B cell (primary cell): ENCODE data around the gene MARVELD1. TPM values are rescaled to one million over a fixed set of nuclear protein-coding genes. Genes with fewer than 3 reads are reported as not detected.
A peak's percentile ranks its signal among the peaks of the same experiment; 100 is the strongest.

Experiments used
- ATAC-seq: fragments of 200-7000 bp; cut with Tn5 transposase; one replicate; pipeline ENCODE4 v1.10.0; 2021; ENCODE audit warnings: low read depth, mild to moderate bottlenecking, moderate number of reproducible peaks, moderate library complexity
- CTCF ChIA-PET: fragments of 350-600 bp; sonication (Branson Sonifier 250); formaldehyde crosslinking; loops from one replicate; lab custom pipeline; 2021; ENCODE audit warnings: antibody characterized with exemption, inconsistent platforms; lab: Charles Lee
- POLR2A ChIA-PET: fragments of 350-600 bp; sonication (Branson Sonifier 250); formaldehyde crosslinking; loops from one replicate; lab custom pipeline; 2021; ENCODE audit warnings: antibody characterized with exemption; lab: Charles Lee
- DNase-seq: peaks from one replicate; pipeline ENCODE4 v3.0.0; 2013
- H2AFZ ChIP-seq: 2 replicates; pipeline ENCODE4 v1.6.1; 2012; ENCODE audit warnings: mild to moderate bottlenecking, low read depth, low read length; ENCODE audit not compliant: insufficient read depth, poor library complexity, severe bottlenecking
- H3K27ac ChIP-seq, 2 donors: 1 replicate in 1 of 2; 2 replicates in 1 of 2; pipeline ENCODE4 v1.5.1; 2012 to 2013; ENCODE audit warnings: low read length in 2 of 2, mild to moderate bottlenecking in 2 of 2, moderate library complexity in 1 of 2
- H3K27me3 ChIP-seq, 4 experiments: fragments of 200-600 bp in 1 of 4; sonication (generic) in 1 of 4; replicated peaks in 1 of 4; 1 replicate in 2 of 4; 2 replicates in 2 of 4; pipeline versions ENCODE4 v1.6.1 to v1.7.0; 2013 to 2016; ENCODE audit warnings: low read length in 3 of 4, mild to moderate bottlenecking in 2 of 4, mixed read lengths in 1 of 4, moderate library complexity in 1 of 4; ENCODE audit not compliant: insufficient read depth in 4 of 4, control insufficient read depth in 3 of 4; ENCODE audit errors: control extremely low read depth in 1 of 4
- H3K36me3 ChIP-seq, 2 experiments: replicated peaks in 1 of 2; 1 replicate in 1 of 2; 2 replicates in 1 of 2; pipeline versions ENCODE4 v1.6.1 to v1.7.1; 2013; ENCODE audit warnings: low read length in 1 of 2; ENCODE audit not compliant: insufficient read depth in 2 of 2, control insufficient read depth in 1 of 2; ENCODE audit errors: control extremely low read depth in 1 of 2, extremely low read depth in 1 of 2
- H3K4me1 ChIP-seq, 2 donors: fragments of 200-600 bp in 1 of 2; sonication (generic) in 1 of 2; 1 replicate in 1 of 2; 2 replicates in 1 of 2; pipeline versions ENCODE4 v1.5.1 to v1.6.1; 2013 to 2017; ENCODE audit warnings: low read length in 2 of 2; ENCODE audit not compliant: control insufficient read depth in 2 of 2, insufficient read depth in 2 of 2
- H3K4me2 ChIP-seq: replicated peaks from 2 replicates; pipeline ENCODE3; 2012; ENCODE audit warnings: mild to moderate bottlenecking, low read depth, low read length; ENCODE audit not compliant: poor library complexity, severe bottlenecking
- H3K4me3 ChIP-seq, 5 experiments: fragments of 200-600 bp in 1 of 5; sonication (generic) in 1 of 5; 1 replicate in 3 of 5; 2 replicates in 2 of 5; pipeline versions ENCODE4 v1.5.1 to v1.7.0; 2011 to 2016; ENCODE audit warnings: low read length in 4 of 5, mild to moderate bottlenecking in 4 of 5, low read depth in 2 of 5, control low read depth in 1 of 5, moderate library complexity in 1 of 5; ENCODE audit not compliant: insufficient read depth in 1 of 5; ENCODE audit errors: control extremely low read depth in 1 of 5, extremely low read depth in 1 of 5
- H3K79me2 ChIP-seq: fragments of 200-600 bp; sonication (generic); one replicate; pipeline ENCODE4 v1.6.0; 2016; ENCODE audit warnings: low read length; ENCODE audit not compliant: control insufficient read depth, insufficient read depth
- H3K9ac ChIP-seq: fragments of 200-600 bp; sonication (generic); 2 replicates; pipeline ENCODE4 v1.6.1; 2017; ENCODE audit warnings: mild to moderate bottlenecking, low read length, moderate library complexity
- H3K9me3 ChIP-seq, 3 donors: one replicate each; pipeline versions ENCODE4 v1.6.1 to v1.7.1; 2013; ENCODE audit warnings: low read length in 2 of 3; ENCODE audit not compliant: control insufficient read depth in 2 of 3, insufficient read depth in 1 of 3; ENCODE audit errors: control extremely low read depth in 1 of 3
- H4K20me1 ChIP-seq: 2 replicates; pipeline ENCODE4 v1.6.0; 2012; ENCODE audit warnings: mild to moderate bottlenecking, low read length; ENCODE audit not compliant: insufficient read depth, control insufficient read depth, poor library complexity, severe bottlenecking
- H3K27ac Mint-ChIP-seq: one replicate; pipeline ENCODE4 v1.8.0; 2021; ENCODE audit warnings: mixed read lengths
- H3K27me3 Mint-ChIP-seq: one replicate; pipeline ENCODE4 v1.8.0; 2021; ENCODE audit warnings: mixed read lengths
- H3K4me1 Mint-ChIP-seq: one replicate; pipeline ENCODE4 v1.8.0; 2021; ENCODE audit warnings: mixed read lengths
- H3K4me3 Mint-ChIP-seq: one replicate; pipeline ENCODE4 v1.8.0; 2021; ENCODE audit warnings: mixed read lengths
- H3K9me3 Mint-ChIP-seq: one replicate; pipeline ENCODE4 v1.8.0; 2022; ENCODE audit warnings: mixed read lengths; ENCODE audit not compliant: insufficient read depth
- CTCF ChIP-seq: fragments of 200-600 bp; IDR thresholded peaks from one replicate; pipeline ENCODE4 v1.8.0; 2022; ENCODE audit warnings: antibody characterized with exemption, mild to moderate bottlenecking
- EZH2 ChIP-seq: IDR thresholded peaks from 2 replicates; pipeline ENCODE4 v1.6.1; 2012; ENCODE audit warnings: borderline replicate concordance, low read depth, mild to moderate bottlenecking, moderate library complexity, low read length; ENCODE audit not compliant: insufficient read depth, poor library complexity, severe bottlenecking
- WGBS: methylation state at CpG from one replicate; pipeline ENCODE4 v1.1.5; 2013; ENCODE audit warnings: missing lambda C conversion rate; ENCODE audit not compliant: insufficient coverage; 5-methylcytosine and 5-hydroxymethylcytosine counted together
- intact Hi-C: fragments of 100-400 bp; cut with micrococcal nuclease; formaldehyde crosslinking; loops from one replicate; pipeline ENCODE4 v1.10.0; 2022
- polyA plus RNA-seq: library from polyadenylated mRNA; depleted of rRNA; stranded (reverse); fragments of >200 nt; gene quantifications from 2 replicates; pipeline ENCODE4 v1.2.3, GENCODE V29; 2012
- total RNA-seq, 2 donors: library from RNA; stranded (reverse); fragments of 120-200 nt in 1 of 2; gene quantifications; 1 replicate in 1 of 2; 2 replicates in 1 of 2; pipeline versions ENCODE4 v1.2.3 to v1.2.4, GENCODE V29; 2013 to 2022

MARVELD1 gene
- total and polyA plus RNA-seq, 2 donors (not counting 1 experiment from before 2014, with no cell fraction given), result 0.45 to 0.54 TPM

DNA sequence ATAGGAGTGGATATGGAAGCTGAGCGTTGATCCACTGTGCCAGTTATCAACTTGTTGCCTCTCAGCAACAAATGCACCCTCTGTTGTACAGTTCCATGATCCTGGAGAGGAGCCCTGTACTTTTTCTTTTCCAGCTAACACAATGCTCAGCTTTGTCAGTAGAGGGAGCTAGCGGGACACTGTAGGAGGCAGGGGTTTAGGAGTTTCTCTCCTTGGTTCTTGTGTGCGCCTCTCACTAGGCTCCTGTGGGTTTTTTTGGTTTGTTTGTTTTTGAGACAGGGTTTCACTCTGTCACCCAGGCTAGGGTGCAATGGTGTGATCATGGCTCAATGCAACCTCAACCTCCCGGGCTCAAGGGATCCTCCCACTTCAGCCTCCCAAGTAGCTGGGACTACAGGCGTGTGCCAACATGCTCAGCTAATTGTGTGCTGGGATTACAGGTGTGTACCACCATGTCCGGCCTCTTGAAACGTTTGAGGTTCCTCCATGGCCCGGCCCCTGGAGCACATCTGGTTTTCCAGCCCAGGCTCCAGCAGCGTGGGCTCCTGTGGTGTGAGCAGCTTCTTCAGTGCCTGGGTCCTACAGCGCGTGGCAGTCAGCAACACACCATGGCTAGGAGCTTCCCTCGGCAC lies 12.0 kb upstream of the MARVELD1 start:
- ATAC-seq (peak; percentile 75), DNase-seq (peak; percentile 66)
- 60% methylated on average over 11 of the region's 12 CpGs for WGBS
- no peaks in the 10 kb centered on the region for H3K4me1 Mint-ChIP-seq
- H3K9me3 Mint-ChIP-seq, result no peaks in the 10 kb centered on the region
- Histone ChIP-seq H3K27ac (no peak overlapping the region), H3K9ac (no peak overlapping the region), H2AFZ (no peak overlapping the region), H3K4me1 (no peaks in the 10 kb centered on the region), H4K20me1 (no peaks in the 10 kb centered on the region), H3K4me3 (no peak overlapping the region), H3K36me3 (no peaks in the 10 kb centered on the region), H3K4me2 (no peak overlapping the region), H3K27me3 (peaks cover 0 to 9% (median 2%) of the 10 kb centered on the region in 4 experiments), H3K9me3 (no peaks in the 10 kb centered on the region), H3K79me2 (no peaks in the 10 kb centered on the region)
- H3K27me3 Mint-ChIP-seq, result peaks cover 11% of the 10 kb centered on the region
- intact Hi-C loops, result loop anchor here (1.0 kb wide), 1 partner anchor 30 kb away; no protein-coding TSS in a partner anchor
- no peak overlapping the region for H3K4me3 Mint-ChIP-seq
- no peak overlapping the region for H3K27ac Mint-ChIP-seq
- peak; percentile 78 for TF ChIP-seq CTCF
- TF ChIP-seq EZH2, result no peak
- ChIA-PET POLR2A (interaction anchor here (0.6 kb wide), 1 partner anchor 30 kb away, joined by 3 read pairs; no protein-coding TSS in a partner anchor), CTCF (interaction anchor here (0.6 to 6.2 kb wide), 17 partner anchors 8 to 1299 kb away, joined by 3 to 117 read pairs (median 5); partner anchors contain the start of genes ANKRD2, AVPI1, MARVELD1 and ZFYVE27)

DNA sequence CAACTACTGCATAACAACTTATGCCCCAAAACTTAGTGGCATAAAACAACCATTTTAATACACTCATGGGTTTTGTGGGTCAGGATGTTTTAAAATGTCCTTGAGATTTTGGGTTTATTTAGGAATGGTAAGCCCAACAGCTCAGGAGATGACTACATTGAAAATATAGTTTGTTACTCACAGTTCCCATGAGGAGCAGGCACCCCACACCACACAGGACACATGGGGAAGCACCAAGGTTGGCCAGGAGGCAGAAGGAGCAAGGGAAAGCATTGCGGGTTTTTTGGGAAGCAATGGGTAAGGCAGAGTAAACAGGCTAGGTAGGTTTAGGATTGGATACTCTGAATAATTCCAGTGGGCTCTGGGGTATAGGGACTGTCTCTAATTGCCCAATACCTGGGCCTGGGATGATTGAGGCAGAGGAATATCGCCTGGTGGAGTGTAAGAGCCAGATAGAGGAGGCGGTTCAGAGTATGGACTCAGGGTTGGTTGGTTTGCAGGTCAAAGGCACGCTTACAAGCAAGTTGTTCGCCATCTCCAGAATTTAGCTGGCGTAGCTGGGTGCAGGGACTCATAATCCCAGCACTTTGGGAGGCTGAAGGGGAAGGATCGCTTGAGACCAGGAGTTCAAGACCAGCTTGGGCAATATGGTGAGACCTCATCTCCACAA lies 10.0 kb upstream of the MARVELD1 start:
- no peak overlapping the region for H3K9ac ChIP-seq
- no peak overlapping the region for H3K4me3 ChIP-seq
- H3K27me3 ChIP-seq, result peaks cover 0 to 15% (median 4%) of the 10 kb centered on the region in 4 experiments
- ChIA-PET CTCF (interaction anchor here (0.7 to 6.2 kb wide), 11 partner anchors 10 to 1301 kb away, joined by 3 to 117 read pairs (median 4); partner anchors contain the start of genes AVPI1, MARVELD1 and ZFYVE27), POLR2A (interaction anchor here (0.6 to 0.7 kb wide), 3 partner anchors 27 to 1307 kb away, joined by 3 to 4 read pairs (median 3); no protein-coding TSS in a partner anchor)
- H3K36me3 ChIP-seq, result no peaks in the 10 kb centered on the region
- 92% methylated on average over 6 of the region's 7 CpGs for WGBS
- peaks cover 17% of the 10 kb centered on the region for H3K27me3 Mint-ChIP-seq
- no peaks in the 10 kb centered on the region for H3K9me3 Mint-ChIP-seq
- TF ChIP-seq EZH2 (no peak), CTCF (no peak)
- H3K79me2 ChIP-seq, result no peaks in the 10 kb centered on the region
- no peak overlapping the region for H3K4me2 ChIP-seq
- intact Hi-C loops, result no loop called here
- no peaks in the 10 kb centered on the region for H3K4me1 ChIP-seq
- ATAC-seq (no peak), DNase-seq (no peak)
- no peaks in the 10 kb centered on the region for H4K20me1 ChIP-seq
- no peaks in the 10 kb centered on the region for H3K9me3 ChIP-seq
- no peak overlapping the region for H3K27ac Mint-ChIP-seq
- H3K4me3 Mint-ChIP-seq, result no peak overlapping the region
- H3K27ac ChIP-seq, result no peak overlapping the region
- no peak overlapping the region for H2AFZ ChIP-seq
- no peaks in the 10 kb centered on the region for H3K4me1 Mint-ChIP-seq
